Stimulated activated CD8-positive, alpha-beta memory T cell treated with anti-CD3 and anti-CD28 coated beads, Interleukin-4, amount 100 ng/mL, for 24 hours (primary cell): Measurements from ENCODE around the gene AFMID.

ENCODE experiments used
- DNase-seq: peaks from one replicate; pipeline ENCODE4 v3.0.0-alpha.2; 2020; ENCODE audit warnings: low read depth

AFMID gene

DNA sequence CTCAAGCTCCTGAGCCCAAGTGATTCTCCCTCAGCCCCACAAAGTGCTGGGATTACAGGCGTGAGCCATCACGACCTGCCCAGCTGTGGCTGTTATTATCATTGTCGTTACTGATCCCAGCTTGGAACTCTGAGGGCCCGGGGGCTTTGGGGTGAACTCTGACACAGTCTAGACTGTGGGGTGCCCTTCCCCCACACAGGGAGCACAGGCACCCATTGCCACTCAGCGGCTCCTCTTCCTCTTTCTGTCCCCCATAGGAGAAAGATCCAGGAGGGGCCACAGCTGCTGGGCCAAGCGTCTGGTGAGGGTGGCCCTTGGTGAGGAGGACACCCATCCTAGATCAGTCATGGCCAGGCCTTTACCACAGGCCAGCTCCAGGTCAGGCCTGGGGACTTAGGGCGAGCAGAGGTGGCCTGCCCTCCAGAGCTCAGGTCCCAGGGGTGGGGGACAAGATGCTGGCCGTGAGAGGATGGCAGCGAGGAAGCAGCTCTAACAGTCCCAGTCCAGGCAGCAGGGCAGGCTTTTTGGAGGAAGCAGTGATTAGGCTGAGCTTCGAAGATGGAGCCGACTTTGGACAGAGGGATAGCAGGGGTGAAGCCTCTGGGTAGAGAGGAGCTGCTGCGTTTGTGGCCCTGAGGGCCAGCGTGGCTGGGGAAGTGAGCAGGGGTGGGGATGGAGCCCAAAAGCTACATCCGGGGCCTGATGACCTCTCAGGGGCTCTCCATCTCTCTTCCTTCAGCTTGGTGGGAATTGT lies 69.0 kb downstream of the AFMID start:
- no peak for DNase-seq

DNA sequence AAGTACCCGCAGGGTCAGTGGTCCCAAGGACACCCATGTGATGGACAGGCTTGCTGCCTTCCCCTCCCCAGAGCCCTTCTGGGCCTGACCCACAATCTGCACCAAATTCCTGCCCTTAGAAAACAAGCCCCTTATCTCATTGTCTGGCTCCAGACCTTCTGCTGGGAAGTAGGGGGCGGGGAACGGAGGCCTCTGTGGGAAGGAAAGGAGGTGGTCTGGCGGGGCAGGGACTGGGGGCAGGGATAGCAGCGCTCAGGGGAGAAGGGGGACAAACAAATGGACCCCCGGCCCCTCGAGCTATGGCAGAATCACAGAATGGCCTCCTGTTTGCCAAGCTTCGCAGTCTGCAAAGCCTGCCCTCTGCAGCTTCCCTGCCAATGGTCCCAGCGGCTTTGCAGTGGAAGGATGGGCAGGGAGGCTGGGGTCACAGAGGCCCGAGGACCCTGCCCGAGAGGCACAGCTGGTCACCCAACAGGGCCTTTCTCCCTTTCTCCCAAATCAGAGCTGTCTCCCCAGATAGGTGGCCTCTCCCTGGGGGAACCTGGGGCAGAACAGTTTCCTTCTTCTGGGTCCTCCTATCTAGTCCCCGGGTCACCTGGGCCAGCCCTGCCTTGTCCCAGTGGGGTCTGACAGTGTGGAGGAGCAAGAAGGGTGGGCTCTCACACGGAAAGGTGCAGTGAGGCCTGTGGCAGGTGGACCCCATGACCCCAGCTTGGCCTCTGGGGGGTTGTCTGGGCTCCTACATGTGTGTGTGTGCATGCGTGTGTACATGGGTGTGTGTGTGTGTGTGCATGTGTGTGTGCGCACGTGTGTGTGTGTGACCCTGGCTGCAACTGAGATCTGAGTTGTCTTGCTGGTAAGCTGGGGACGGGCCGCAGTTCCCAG lies 69.8 kb downstream of the AFMID start:
- no peak for DNase-seq
